Urinary bladder (tissue), 4 donors: Measurements from ENCODE around the gene SRSF1. TPM values are rescaled to one million over a fixed set of nuclear protein-coding genes. Genes with fewer than 3 reads are reported as not detected.
"Not testable (repeated sequence)": the region's sequence is repeated elsewhere in the genome, so short reads cannot be mapped to it uniquely, and the experiment has no call there.

Experiments used
- DNase-seq: peaks from one replicate; pipeline ENCODE4 v3.0.0-alpha.2; 2015; ENCODE audit errors: extremely low spot score
- H3K27ac ChIP-seq: one replicate; pipeline ENCODE4 v1.5.1; 2013; ENCODE audit warnings: low read depth, mild to moderate bottlenecking, moderate library complexity
- H3K36me3 ChIP-seq: one replicate; pipeline ENCODE4 v1.6.1; 2013; ENCODE audit warnings: mild to moderate bottlenecking, moderate library complexity; ENCODE audit not compliant: insufficient read depth
- H3K4me1 ChIP-seq: one replicate; pipeline ENCODE4 v1.6.1; 2013; ENCODE audit warnings: mild to moderate bottlenecking, moderate library complexity; ENCODE audit not compliant: insufficient read depth
- H3K4me3 ChIP-seq: one replicate; pipeline ENCODE4 v1.5.1; 2013; ENCODE audit warnings: low read depth, low read length
- WGBS: extraction: QIAGEN DNeasy Blood & Tissue Kit; methylation state at CpG from one replicate; pipeline ENCODE4 v1.1.7; 2013; 5-methylcytosine and 5-hydroxymethylcytosine counted together
- polyA plus RNA-seq: library from polyadenylated mRNA; stranded (reverse); fragments of 200-250 nt; gene quantifications from one replicate; pipeline ENCODE4 v1.2.3, GENCODE V29; 2013
- total RNA-seq: library from RNA; depleted of rRNA; stranded (reverse); fragments of >200 nt; gene quantifications from one replicate; pipeline ENCODE4 v1.2.3, GENCODE V29; 2014
- donor health status: healthy with polysubstance abuse.
- donor health status: healthy.

Gene SRSF1
- total and polyA plus RNA-seq, 2 donors, result 122 to 317 TPM

DNA sequence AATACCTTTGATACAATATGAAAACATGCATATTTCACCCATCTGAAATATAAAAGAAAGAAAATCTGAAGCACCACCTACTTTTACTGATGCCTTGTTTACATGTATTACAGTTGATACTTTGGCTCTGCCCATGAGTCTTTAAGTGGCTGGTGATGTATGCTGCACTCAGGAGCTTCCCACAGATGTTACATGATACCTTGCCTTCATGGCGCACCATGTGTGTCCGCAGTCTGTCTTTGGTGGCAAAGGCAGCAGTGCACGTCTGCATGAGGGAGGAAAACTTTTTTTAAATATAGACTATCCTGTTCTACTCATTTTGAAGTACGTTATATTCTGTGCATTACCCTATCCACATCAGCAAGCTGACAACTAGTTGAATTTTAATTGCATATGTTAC, 26.5 kb downstream of the SRSF1 start:
- no peak overlapping the region for H3K27ac ChIP-seq
- no peaks in the 10 kb centered on the region for H3K4me1 ChIP-seq
- H3K36me3 ChIP-seq, result peaks cover 3% of the 10 kb centered on the region
- no peak for DNase-seq
- 78% methylated on average over 4 of the region's 4 CpGs for WGBS
- H3K4me3 ChIP-seq, result no peak overlapping the region

DNA sequence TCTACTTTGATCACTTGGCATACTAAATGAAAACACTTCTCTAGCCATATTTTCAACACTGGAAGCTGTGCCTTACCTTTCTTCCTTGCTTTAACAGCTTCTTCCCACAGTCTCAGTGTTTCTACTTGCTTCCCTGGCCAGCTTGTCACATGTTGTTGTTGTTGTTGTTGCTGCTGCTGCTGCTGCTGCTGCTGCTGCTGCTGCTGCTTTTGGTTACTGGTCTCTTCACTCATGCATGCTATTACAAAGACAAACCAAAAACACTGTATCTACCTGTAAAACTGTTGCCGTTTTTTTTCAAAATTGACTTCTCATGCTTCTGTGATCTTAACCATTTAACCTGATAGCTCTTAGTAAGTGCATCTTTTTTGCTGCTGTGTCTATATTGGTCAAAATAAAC, 28.0 kb downstream of the SRSF1 start:
- 85% methylated on average over 1 of the region's 1 CpG for WGBS
- no peak for DNase-seq
- H3K4me3 ChIP-seq, result no peak overlapping the region
- H3K36me3 ChIP-seq, result peaks cover 6% of the 10 kb centered on the region
- no peaks in the 10 kb centered on the region for H3K4me1 ChIP-seq
- H3K27ac ChIP-seq, result no peak overlapping the region

DNA sequence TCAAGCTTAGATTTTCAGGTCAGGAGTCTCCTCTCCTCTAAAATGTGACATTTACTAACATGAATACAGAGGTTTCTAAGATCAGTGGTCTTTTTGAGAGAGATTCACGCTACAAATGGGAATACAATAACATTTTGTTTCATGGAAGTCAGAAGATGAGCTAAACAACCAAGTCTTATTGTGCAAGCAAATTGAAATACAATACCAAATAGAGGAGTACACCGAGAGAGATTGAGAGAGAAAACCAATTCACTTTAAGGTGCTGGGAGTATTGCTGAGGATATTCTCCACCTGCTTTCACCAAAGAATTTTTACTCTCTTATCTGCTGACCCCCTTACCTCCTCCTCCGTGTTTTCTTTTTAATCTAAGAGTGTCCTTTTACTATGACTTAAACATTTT, 30.5 kb downstream of the SRSF1 start:
- no peak overlapping the region for H3K4me3 ChIP-seq
- H3K27ac ChIP-seq, result no peak overlapping the region
- no peaks in the 10 kb centered on the region for H3K4me1 ChIP-seq
- WGBS, result 79% methylated on average over 3 of the region's 3 CpGs
- no peak for DNase-seq
- H3K36me3 ChIP-seq, result peaks cover 6% of the 10 kb centered on the region

DNA sequence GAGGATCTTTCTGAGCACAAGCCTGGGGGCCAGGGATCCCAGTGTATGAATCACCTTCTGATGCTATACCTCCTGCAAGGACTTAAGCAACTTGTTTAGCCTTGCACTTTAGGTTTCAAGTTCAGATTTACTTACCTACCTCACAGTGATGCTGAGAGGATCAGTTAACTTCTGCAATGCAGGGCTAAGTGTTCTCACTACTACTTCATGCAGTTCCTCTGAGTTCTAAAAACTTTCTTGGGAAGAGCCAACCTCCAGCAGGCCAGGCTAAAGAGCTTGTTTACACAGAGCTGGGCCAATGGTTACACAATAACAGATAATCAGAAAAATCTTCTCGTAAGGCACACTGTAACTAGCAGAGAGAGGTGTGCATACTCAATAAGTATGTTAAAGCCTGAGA, 32.0 kb downstream of the SRSF1 start:
- no peak for DNase-seq
- 22% methylated on average over 1 of the region's 1 CpG for WGBS
- H3K4me3 ChIP-seq, result no peak overlapping the region
- no peak overlapping the region for H3K27ac ChIP-seq
- H3K4me1 ChIP-seq, result no peaks in the 10 kb centered on the region
- H3K36me3 ChIP-seq, result peaks cover 6% of the 10 kb centered on the region

DNA sequence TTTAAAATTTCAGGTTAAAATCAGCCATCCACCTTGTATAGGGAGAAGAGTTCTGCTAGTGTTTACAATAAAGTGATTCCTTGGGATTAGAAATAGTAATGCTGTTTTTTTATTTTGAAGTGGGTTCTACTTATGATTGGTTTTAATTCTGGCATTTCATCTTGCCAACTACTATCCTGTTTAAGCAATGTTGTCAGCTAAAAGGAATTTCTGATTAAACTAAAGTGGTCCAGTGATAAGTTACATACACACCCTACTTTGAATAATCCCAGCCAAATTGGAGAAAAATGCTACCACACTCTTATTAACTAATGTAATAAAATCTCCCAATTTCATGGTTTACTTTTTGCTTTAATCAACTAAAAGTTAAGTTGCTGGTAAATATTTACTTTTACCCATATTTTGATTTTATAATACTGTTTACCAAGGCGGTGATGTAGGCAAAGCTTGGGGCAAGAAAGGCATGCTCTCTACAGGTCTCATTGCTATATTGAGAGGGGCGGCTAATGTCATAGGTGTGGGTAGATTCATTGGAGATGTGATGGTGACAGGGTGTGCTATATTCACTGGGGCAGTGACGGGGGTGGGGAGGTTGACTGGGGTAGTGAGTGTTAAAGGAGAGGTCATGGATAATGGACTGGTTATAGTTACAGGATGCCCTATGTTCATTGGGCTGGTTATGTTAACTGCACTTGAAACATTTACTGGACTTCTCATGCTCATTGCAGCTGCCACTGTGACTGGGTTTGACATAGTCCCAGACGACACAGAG, 32.8 kb downstream of the SRSF1 start:
- 82% methylated on average over 4 of the region's 4 CpGs for WGBS
- not testable (repeated sequence) for H3K4me3 ChIP-seq, H3K36me3 ChIP-seq

DNA sequence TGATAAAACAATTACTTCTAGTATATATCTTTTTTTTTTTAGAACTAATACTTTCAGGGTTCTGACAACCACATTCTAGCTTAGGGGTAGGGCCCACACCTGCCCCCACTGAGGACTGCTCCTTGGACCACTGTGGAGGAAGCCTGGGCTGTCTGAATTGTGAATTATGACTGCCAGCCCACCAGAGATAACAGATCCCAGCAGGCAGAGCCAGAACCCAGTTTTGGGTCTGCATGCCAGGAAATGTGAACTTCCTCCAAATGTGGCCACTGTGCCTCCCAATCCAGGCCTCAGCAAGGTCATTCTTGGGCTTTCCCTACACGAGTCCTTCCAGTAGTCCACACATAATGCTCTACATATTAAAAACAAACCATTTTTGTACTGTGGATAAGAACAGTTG, 34.9 kb downstream of the SRSF1 start:
- no peak overlapping the region for H3K27ac ChIP-seq
- WGBS, result 33% methylated on average over 1 of the region's 1 CpG
- H3K36me3 ChIP-seq, result peaks cover 6% of the 10 kb centered on the region
- DNase-seq, result no peak
- H3K4me1 ChIP-seq, result no peaks in the 10 kb centered on the region
- H3K4me3 ChIP-seq, result no peak overlapping the region

More for the DNA sequence above, 32.8 kb downstream of the SRSF1 start:
- not testable (repeated sequence) for H3K27ac ChIP-seq, DNase-seq, H3K4me1 ChIP-seq

DNA sequence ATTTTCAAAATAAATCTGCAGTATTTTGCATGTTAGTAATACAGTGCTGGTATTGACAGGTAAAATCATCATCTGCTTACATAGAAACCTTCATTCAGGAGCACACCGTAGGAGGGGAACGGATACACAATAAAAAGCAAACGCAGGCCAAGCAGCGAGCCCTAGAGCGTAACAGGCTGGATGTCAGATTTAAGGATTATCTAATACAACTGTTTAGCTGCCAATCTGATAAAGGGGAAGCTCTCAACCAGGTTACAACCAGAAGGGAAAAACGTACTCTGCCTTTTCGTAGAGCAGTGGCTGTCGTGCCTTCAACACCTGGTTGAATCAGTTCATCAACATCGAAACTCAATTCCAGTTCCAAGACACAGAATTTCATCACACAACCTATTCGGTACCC, 35.5 kb downstream of the SRSF1 start:
- Histone ChIP-seq H3K27ac (no peak overlapping the region), H3K4me1 (no peaks in the 10 kb centered on the region), H3K4me3 (no peak overlapping the region), H3K36me3 (peaks cover 4% of the 10 kb centered on the region)
- no peak for DNase-seq
- 35% methylated on average over 10 of the region's 10 CpGs for WGBS

DNA sequence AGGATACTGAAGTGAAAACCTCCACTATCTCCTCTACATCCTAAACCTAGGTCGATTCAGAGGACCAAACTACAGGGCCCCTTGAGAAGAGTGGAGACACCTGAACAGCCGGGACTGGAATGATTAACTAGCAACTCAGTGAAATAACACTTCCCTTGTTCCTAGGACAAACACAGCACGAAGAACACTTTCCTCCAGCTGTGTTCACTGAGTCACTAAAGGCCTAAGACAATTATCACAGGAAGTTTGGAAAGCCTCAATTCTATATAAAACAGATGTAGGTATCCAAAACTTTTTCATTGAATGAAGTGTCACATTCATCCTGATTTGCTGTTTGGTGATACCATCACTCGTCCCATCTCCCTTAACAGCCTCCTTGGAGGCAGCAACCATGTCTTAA, 36.3 kb downstream of the SRSF1 start:
- H3K4me3 ChIP-seq, result no peak overlapping the region
- DNase-seq, result no peak
- H3K27ac ChIP-seq, result no peak overlapping the region
- no peaks in the 10 kb centered on the region for H3K4me1 ChIP-seq
- 55% methylated on average over 4 of the region's 4 CpGs for WGBS
- H3K36me3 ChIP-seq, result peaks cover 4% of the 10 kb centered on the region

DNA sequence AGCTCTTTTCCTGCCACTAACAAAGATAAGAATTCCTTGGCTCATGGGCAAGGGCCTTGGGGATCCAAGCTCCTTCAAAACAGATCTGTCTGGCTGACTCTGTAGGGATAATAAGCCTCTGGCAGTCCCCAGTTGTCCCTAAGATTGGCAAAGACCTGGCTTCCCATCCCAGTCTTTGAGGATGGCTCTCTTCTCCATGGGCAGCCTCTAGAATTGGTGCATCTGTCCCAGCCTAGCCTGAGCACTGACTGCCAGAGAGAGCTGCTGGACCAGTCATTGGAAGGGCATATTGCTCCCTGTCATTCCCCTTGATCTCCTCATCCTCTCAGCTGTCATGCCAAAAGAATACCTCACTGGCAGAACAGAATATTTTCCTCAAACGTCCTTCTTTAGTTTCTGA, 38.6 kb downstream of the SRSF1 start:
- H3K4me1 ChIP-seq, result no peaks in the 10 kb centered on the region
- H3K27ac ChIP-seq, result no peak overlapping the region
- H3K4me3 ChIP-seq, result no peak overlapping the region
- WGBS, result 61% methylated on average over 1 of the region's 1 CpG
- H3K36me3 ChIP-seq, result no peaks in the 10 kb centered on the region
- no peak for DNase-seq

DNA sequence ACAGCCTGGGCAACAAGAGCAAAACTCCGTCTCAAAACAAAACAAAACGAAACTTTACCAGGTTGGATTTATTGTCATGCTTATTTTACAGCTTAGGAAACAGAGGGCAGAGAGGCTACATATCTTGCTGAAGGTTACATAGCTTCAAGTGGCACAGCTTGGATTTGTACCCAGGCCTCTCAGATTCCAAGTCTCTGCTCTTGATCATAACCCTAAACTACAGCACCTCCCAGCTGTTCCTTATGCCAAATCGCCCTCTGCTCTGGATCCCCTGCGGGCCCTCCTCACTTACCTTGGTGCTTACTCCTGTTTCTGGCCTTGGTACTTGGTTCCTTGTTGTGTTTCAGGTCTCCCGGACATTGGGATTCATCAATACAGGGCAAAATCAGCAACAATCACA, 40.2 kb downstream of the SRSF1 start:
- DNase-seq, result no peak
- Histone ChIP-seq H3K4me1 (no peaks in the 10 kb centered on the region), H3K4me3 (no peak overlapping the region), H3K36me3 (no peaks in the 10 kb centered on the region), H3K27ac (no peak overlapping the region)
- 92% methylated on average over 5 of the region's 5 CpGs for WGBS

DNA sequence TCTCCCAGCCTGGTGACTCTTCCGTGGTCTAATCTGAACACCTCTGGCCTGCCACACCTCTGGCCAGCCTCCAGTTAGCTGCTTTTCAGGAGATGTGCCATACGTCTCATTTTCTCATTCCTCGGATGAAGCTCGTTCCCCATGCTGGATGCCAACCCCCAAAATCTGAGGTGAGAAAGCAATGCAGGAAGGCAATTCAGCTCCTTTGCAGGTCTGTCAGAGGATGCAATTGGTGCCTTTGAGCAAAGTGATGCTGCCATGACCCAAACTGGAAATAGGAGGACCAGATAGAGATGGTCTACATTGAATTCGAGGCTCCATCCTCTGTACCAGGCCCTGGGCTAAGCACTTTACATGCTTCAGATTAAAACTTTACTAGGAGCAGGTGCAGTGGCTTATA, 40.8 kb downstream of the SRSF1 start:
- WGBS, result 92% methylated on average over 5 of the region's 5 CpGs
- DNase-seq, result no peak
- no peaks in the 10 kb centered on the region for H3K4me1 ChIP-seq

DNA sequence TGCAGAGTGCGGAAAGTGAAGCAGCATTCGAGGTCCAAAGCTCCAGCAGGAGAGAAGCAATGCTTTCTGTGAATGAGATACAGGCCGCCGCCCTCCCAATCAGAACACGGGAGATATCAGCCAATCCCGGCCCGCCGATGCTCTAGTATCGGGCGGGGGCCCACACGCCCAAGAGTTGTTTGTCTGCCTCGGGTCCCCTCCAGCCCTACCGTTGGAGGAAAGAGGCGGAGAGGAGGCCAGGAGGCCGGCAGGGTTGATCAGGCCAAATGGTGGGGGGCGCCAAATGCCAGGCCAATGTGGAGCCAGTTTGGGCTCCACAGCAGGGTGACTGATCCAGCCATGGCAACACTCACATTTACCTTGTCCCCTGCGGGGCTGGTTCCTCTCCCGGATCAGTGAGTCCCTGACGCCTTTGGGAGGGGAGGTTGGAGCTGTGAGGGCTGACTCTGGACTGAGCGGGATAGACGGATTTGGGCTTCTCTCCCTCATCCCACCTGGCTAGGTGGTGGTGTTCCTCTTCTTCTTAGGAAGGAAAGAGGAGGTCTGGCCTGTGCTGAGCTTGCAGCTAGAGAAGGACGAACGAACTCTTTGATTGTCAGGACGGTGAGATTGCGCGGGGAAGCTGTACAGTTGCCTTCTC, 41.4 kb downstream of the SRSF1 start:
- Histone ChIP-seq H3K4me1 (no peaks in the 10 kb centered on the region), H3K27ac (no peak overlapping the region), H3K4me3 (no peak overlapping the region), H3K36me3 (no peaks in the 10 kb centered on the region)
- WGBS, result 88% methylated on average over 26 of the region's 26 CpGs
- DNase-seq, result no peak

More for the DNA sequence above, 40.8 kb downstream of the SRSF1 start:
- Histone ChIP-seq H3K27ac (no peak overlapping the region), H3K36me3 (no peaks in the 10 kb centered on the region), H3K4me3 (no peak overlapping the region)

DNA sequence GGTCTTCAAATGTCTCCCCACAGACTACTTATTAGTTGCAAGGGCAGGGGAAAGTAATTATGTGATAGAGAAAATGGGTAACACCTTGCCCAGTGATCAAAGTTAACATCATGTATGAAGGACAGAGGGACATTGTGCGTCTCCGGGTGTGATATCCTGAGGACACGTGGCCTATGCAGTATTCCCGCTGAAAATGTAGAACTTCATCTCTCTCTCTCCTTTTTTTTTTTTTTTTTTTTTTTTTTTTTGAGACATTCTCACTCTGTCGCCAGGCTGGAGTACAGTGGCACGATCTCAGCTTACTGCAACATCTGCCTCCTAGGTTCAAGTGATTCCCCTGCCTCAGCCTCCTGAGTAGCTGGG, 43.9 kb downstream of the SRSF1 start:
- no peak for DNase-seq
- Histone ChIP-seq H3K4me1 (no peaks in the 10 kb centered on the region), H3K36me3 (no peaks in the 10 kb centered on the region), H3K4me3 (no peak overlapping the region), H3K27ac (no peak overlapping the region)
- WGBS, result 96% methylated on average over 6 of the region's 6 CpGs

DNA sequence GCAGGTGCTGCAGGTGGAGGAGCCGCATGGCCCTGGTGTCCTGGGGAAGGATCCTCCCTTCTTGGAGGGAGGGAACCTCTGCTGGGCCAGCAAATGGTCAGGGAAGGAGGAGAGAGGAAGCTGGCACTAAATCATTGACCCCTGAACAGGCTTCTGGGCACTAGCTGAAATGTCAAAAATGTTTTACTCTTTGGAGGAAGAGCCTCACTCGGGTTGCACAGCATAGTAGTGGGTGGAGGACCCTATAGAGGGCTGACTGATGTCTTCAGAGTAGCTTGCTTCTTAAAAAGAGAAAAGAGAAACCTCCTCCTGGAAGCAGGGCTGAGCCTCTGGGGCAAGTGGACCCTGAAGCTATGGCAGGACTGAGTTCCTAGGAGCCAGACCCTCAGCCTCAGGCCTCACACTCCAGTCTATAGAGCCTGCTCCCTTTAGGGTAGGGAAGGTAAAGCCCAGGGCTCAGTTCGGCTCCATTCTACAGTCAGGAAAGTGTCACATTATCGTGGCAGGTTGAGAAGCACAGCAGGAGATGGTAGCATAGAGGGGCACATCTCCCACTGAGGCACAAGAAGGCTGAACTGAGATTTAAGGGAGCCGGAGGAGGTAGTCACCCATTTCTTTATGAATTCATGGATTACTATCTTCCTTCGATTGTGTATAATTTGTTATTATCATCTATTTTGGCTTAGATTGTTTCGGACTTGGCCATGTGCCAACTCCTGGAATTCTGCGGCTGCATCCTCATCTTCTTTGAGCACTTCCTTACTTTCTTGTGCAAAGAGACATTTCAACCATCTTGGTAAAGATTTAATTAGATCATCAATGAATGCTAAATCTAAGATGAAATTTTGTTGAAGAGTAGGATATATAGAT, 44.5 kb downstream of the SRSF1 start:
- 72% methylated on average over 8 of the region's 8 CpGs for WGBS
- no peaks in the 10 kb centered on the region for H3K36me3 ChIP-seq
- DNase-seq, result no peak

More for the DNA sequence above, 44.5 kb downstream of the SRSF1 start:
- Histone ChIP-seq H3K4me3 (no peak overlapping the region), H3K4me1 (no peaks in the 10 kb centered on the region), H3K27ac (no peak overlapping the region)
